GM12878 (cell line): Measurements from ENCODE around the gene PAK3. TPM values are rescaled to one million over a fixed set of nuclear protein-coding genes. Genes with fewer than 3 reads are reported as not detected.

Experiments
- ATAC-seq: fragments of 200-7000 bp; cut with Tn5 transposase; 3 replicates; pipeline ENCODE4 v1.9.1; 2020; ENCODE audit warnings: mild to moderate bottlenecking, moderate library complexity
- BruUV-seq: library from RNA; stranded (reverse); fragments of 400-500 nt; replicated peaks from 2 replicates; lab custom pipeline; 2021; lab: Mats Ljungman, UMichigan
- CTCF ChIA-PET: fragments of 300-600 bp; sonication (Branson Sonifier 250); formaldehyde crosslinking; extraction: SDS; loops from one replicate; lab custom pipeline; 2021; ENCODE audit warnings: inconsistent platforms; lab: Yijun Ruan, JAX
- POLR2A ChIA-PET: fragments of 350-600 bp; formaldehyde crosslinking; extraction: SDS; loops from one replicate; lab custom pipeline; 2021; ENCODE audit warnings: inconsistent platforms; lab: Charles Lee
- RAD21 ChIA-PET: fragments of 300-600 bp; sonication (Branson Sonifier 250); formaldehyde crosslinking; loops from one replicate; lab custom pipeline; 2023; ENCODE audit warnings: antibody characterized with exemption; ENCODE audit not compliant: unreplicated experiment; lab: Charles Lee
- SMC1A ChIA-PET: fragments of 300-600 bp; sonication (Branson Sonifier 250); formaldehyde crosslinking; loops from one replicate; lab custom pipeline; 2023; ENCODE audit not compliant: unreplicated experiment, uncharacterized antibody; lab: Charles Lee
- DNase-seq: peaks from one replicate; pipeline ENCODE4 v3.0.0-alpha.2; 2011; ENCODE audit warnings: low read depth, low spot score
- FAIRE-seq: peaks from 3 replicates; lab custom pipeline; 2011; peaks lifted over from hg19 to GRCh38; lab: Jason Lieb, UNC
- H2AFZ ChIP-seq: 2 replicates; pipeline ENCODE4 v1.6.0; 2011; ENCODE audit warnings: low read depth, low read length, control low read depth; ENCODE audit not compliant: control insufficient read depth
- H3K27ac ChIP-seq: 2 replicates; pipeline ENCODE4 v1.5.1; 2011; ENCODE audit warnings: control low read depth; ENCODE audit not compliant: control insufficient read depth, insufficient read depth
- H3K27me3 ChIP-seq, 2 experiments: replicated peaks in 1 of 2; 2 replicates each; pipeline versions ENCODE4 v1.6.0 to v1.6.1; 2011; ENCODE audit warnings: low read length in 1 of 2; ENCODE audit not compliant: control insufficient read depth in 2 of 2, insufficient read depth in 2 of 2
- H3K36me3 ChIP-seq, 2 experiments: 2 replicates each; pipeline ENCODE4 v1.5.1; 2011; ENCODE audit warnings: low read length in 1 of 2; ENCODE audit not compliant: control insufficient read depth in 2 of 2, insufficient read depth in 2 of 2
- H3K4me1 ChIP-seq: 2 replicates; pipeline ENCODE4 v1.6.1; 2011; ENCODE audit warnings: mild to moderate bottlenecking, low read length, moderate library complexity, mixed read lengths; ENCODE audit not compliant: control insufficient read depth, insufficient read depth
- H3K4me2 ChIP-seq: 2 replicates; pipeline ENCODE4 v1.6.0; 2011; ENCODE audit warnings: control low read depth; ENCODE audit not compliant: control insufficient read depth, insufficient read depth
- H3K4me3 ChIP-seq: fragments of 200-600 bp; sonication (generic); 2 replicates; pipeline ENCODE4 v1.5.1; 2016
- H3K79me2 ChIP-seq: 2 replicates; pipeline ENCODE4 v1.6.0; 2011; ENCODE audit warnings: low read length; ENCODE audit not compliant: control insufficient read depth, insufficient read depth
- H3K9ac ChIP-seq: 2 replicates; pipeline ENCODE4 v1.8.0; 2011; ENCODE audit warnings: low read length, control low read depth, mixed read lengths; ENCODE audit not compliant: control insufficient read depth, insufficient read depth
- H3K9me3 ChIP-seq: replicated peaks from 3 replicates; pipeline ENCODE4 v1.5.1; 2011; ENCODE audit warnings: mild to moderate bottlenecking, low read length; ENCODE audit not compliant: control insufficient read depth, insufficient read depth
- H4K20me1 ChIP-seq: 2 replicates; pipeline ENCODE4 v1.6.0; 2011; ENCODE audit not compliant: control insufficient read depth, insufficient read depth
- BCL11A ChIP-seq: IDR thresholded peaks from 2 replicates; pipeline ENCODE4 v1.6.1; 2011; ENCODE audit warnings: low read depth, low read length
- CHD1 ChIP-seq: IDR thresholded peaks from 2 replicates; pipeline ENCODE4 v1.6.1; 2012; ENCODE audit warnings: low read depth, low read length, improper control_type of control experiment
- CHD2 ChIP-seq: IDR thresholded peaks from 2 replicates; pipeline ENCODE4 v1.6.1; 2011; ENCODE audit warnings: low read depth, low read length, improper control_type of control experiment, borderline replicate concordance
- FOXK2 ChIP-seq: fragments of 450-650 bp; IDR thresholded peaks from 2 replicates; pipeline ENCODE4 v1.6.1; 2017; ENCODE audit warnings: mild to moderate bottlenecking, moderate library complexity
- FOXM1 ChIP-seq: IDR thresholded peaks from 2 replicates; pipeline ENCODE4 v1.6.1; 2012; ENCODE audit warnings: low read depth, mild to moderate bottlenecking, inconsistent platforms, low read length, moderate library complexity
- MTA3 ChIP-seq: IDR thresholded peaks from 2 replicates; pipeline ENCODE4 v1.6.1; 2012; ENCODE audit warnings: low read length, inconsistent platforms, borderline replicate concordance
- NBN ChIP-seq: fragments of 450-650 bp; IDR thresholded peaks from 2 replicates; pipeline ENCODE4 v1.6.1; 2016
- NFYB ChIP-seq: IDR thresholded peaks from 2 replicates; pipeline ENCODE4 v1.6.1; 2011; ENCODE audit warnings: low read depth, mild to moderate bottlenecking, low read length, improper control_type of control experiment, moderate library complexity; ENCODE audit not compliant: insufficient read depth
- PAX5 ChIP-seq: IDR thresholded peaks from 2 replicates; pipeline ENCODE4 v1.6.1; 2011; ENCODE audit warnings: low read depth, low read length, borderline replicate concordance
- PAX8 ChIP-seq: fragments of 450-650 bp; IDR thresholded peaks from 2 replicates; pipeline ENCODE4 v1.6.1; 2017; ENCODE audit warnings: mild to moderate bottlenecking, moderate library complexity
- POLR2AphosphoS2 ChIP-seq: IDR thresholded peaks from 2 replicates; pipeline ENCODE4 v1.6.1; 2011; ENCODE audit warnings: low read depth, mild to moderate bottlenecking, low read length, improper control_type of control experiment, moderate library complexity
- POU2F2 ChIP-seq: IDR thresholded peaks from 3 replicates; pipeline ENCODE4 v1.6.1; 2011; ENCODE audit warnings: low read depth, mild to moderate bottlenecking, low read length, borderline replicate concordance
- RELB ChIP-seq: fragments of 450-650 bp; IDR thresholded peaks from 2 replicates; pipeline ENCODE4 v1.6.1; 2017; ENCODE audit warnings: low read depth, mild to moderate bottlenecking, moderate library complexity
- REST ChIP-seq: IDR thresholded peaks from 2 replicates; pipeline ENCODE4 v1.6.1; 2012; ENCODE audit warnings: mild to moderate bottlenecking, low read depth, low read length
- RFX5 ChIP-seq: IDR thresholded peaks from 2 replicates; pipeline ENCODE4 v1.6.1; 2011; ENCODE audit warnings: low read depth, low read length, improper control_type of control experiment
- SIX5 ChIP-seq: IDR thresholded peaks from 2 replicates; pipeline ENCODE4 v1.6.1; 2011; ENCODE audit warnings: mild to moderate bottlenecking, low read depth, low read length, moderate library complexity; ENCODE audit not compliant: severe bottlenecking
- SMARCA5 ChIP-seq: fragments of 450-650 bp; IDR thresholded peaks from 2 replicates; pipeline ENCODE4 v1.6.1; 2017; ENCODE audit warnings: mild to moderate bottlenecking
- STAT1 ChIP-seq: fragments of 450-650 bp; conservative IDR thresholded peaks from 2 replicates; pipeline ENCODE4 v1.6.1; 2014; ENCODE audit warnings: antibody characterized with exemption, mild to moderate bottlenecking
- TCF7 ChIP-seq: IDR thresholded peaks from 2 replicates; pipeline ENCODE4 v1.6.1; 2014; ENCODE audit warnings: antibody characterized with exemption, borderline replicate concordance
- ZNF384 ChIP-seq: IDR thresholded peaks from 2 replicates; pipeline ENCODE4 v1.6.1; 2012; ENCODE audit warnings: low read depth, mild to moderate bottlenecking, low read length, improper control_type of control experiment, borderline replicate concordance
- WGBS: methylation state at CpG from one replicate; pipeline ENCODE4 v1.1.6; 2016; ENCODE audit warnings: low lambda C conversion rate; ENCODE audit not compliant: insufficient replicate concordance, insufficient coverage; ENCODE audit errors: missing lambda C conversion rate; 5-methylcytosine and 5-hydroxymethylcytosine counted together
- in situ Hi-C: fragments of 300-500 bp; cut with MboI; formaldehyde crosslinking; loops from 9 replicates; pipeline ENCODE4 v1.14.3; 2018; ENCODE audit warnings: mixed read lengths
- intact Hi-C: fragments of 100-400 bp; cut with micrococcal nuclease; formaldehyde crosslinking; loops from one replicate; pipeline ENCODE4 v1.14.2; 2022; ENCODE audit not compliant: unreplicated experiment
- polyA plus RNA-seq, 11 experiments: library from polyadenylated mRNA; depleted of rRNA in 4 of 11; unstranded in 6 of 11; stranded (reverse) in 5 of 11; fragments of >200 nt; fragmentation: Nextera tagmentation in 4 of 11; fragmentation: Illumina TruSeq in 1 of 11; extraction: Ambion mirVana in 4 of 11; extraction: Trizol in 1 of 11; gene quantifications; 1 replicate in 1 of 11; 2 replicates in 10 of 11; pipeline versions ENCODE4 v1.2.1 to v1.2.3, GENCODE V29; 2011 to 2016; ENCODE audit warnings: inconsistent platforms in 2 of 11, missing spikeins in 2 of 11, low read depth in 1 of 11
- total RNA-seq, 4 experiments: library from RNA; depleted of rRNA in 3 of 4; stranded (reverse); fragments of >200 nt in 3 of 4; fragmentation: Illumina TruSeq in 1 of 4; extraction: Trizol in 1 of 4; gene quantifications; 2 replicates each; pipeline versions ENCODE4 v1.2.1 to v1.2.3, GENCODE V29; 2013 to 2021

Gene PAK3
- total and polyA plus RNA-seq, 10 of the 15 experiments (the other 5 are each of a cell fraction or from before 2014, with no cell fraction given) = 0.02 to 0.10 (median 0.04) TPM; not detected in 6

- in situ Hi-C loops = no loop called here
- CTCF ChIA-PET = interaction anchor here (1.5 to 2.5 kb wide), 2 partner anchors 9 to 141 kb away, joined by 3 to 9 read pairs; no protein-coding TSS in a partner anchor
- Histone ChIP-seq H3K4me2 (no peak overlapping the region), H3K27me3 (peaks cover 0 to 3% of the 10 kb centered on the region in 2 experiments; a peak in 1 of 4 replicates), H3K9me3 (no peaks in the 10 kb centered on the region), H3K9ac (no peak overlapping the region), H3K79me2 (no peaks in the 10 kb centered on the region), H3K27ac (no peak overlapping the region), H3K4me1 (no peaks in the 10 kb centered on the region), H2AFZ (no peak overlapping the region), H4K20me1 (no peaks in the 10 kb centered on the region), H3K36me3 (no peaks in the 10 kb centered on the region), H3K4me3 (no peak overlapping the region)
- SMC1A ChIA-PET = no interaction called here
- POLR2A ChIA-PET = no interaction called here
- 15% methylated on average over 6 of the region's 6 CpGs for WGBS
- RAD21 ChIA-PET = no interaction called here
- no peak for DNase-seq
- BruUV-seq = no TSS peak
- no peak for ATAC-seq
- FAIRE-seq = no peak
- TF ChIP-seq MTA3 (no peak), FOXM1 (no peak), POU2F2 (no peak), POLR2AphosphoS2 (no peak), PAX5 (no peak), SMARCA5 (no peak), REST (no peak), RELB (no peak), SIX5 (no peak), CHD1 (no peak), STAT1 (no peak), NBN (no peak), NFYB (no peak), CHD2 (no peak), ZNF384 (no peak), TCF7 (no peak), PAX8 (no peak), RFX5 (no peak), FOXK2 (no peak), BCL11A (no peak)
- intact Hi-C loops = loop anchor here (5.0 kb wide), 1 partner anchor 111 kb away; no protein-coding TSS in a partner anchor
Observed at GRCh38 chrX:111103246-111103645, 7.3 kb downstream of the PAK3 start.
